HG02610 (cell line): Measurements from ENCODE around the gene CAND2.

Experiments
- ATAC-seq: cut with Tn5 transposase; IDR thresholded peaks from one replicate; pipeline ENCODE4 v1.9.1; 2021; ENCODE audit warnings: mild to moderate bottlenecking, moderate library complexity; ENCODE audit not compliant: unreplicated experiment

Gene CAND2

GRCh38 chr3:12796171-12797123 is at the start of gene CAND2:
Gene CAND2, plus strand, starts transcription at chr3:12796680. Its CDS starts 41 bp downstream, at chr3:12796721.
- no peak for ATAC-seq

- ATAC-seq, result no peak
Observed at GRCh38 chr3:12748477-12748876, 48.0 kb upstream of the CAND2 start.

GRCh38 chr3:12750223-12750622 is 46.3 kb upstream of the CAND2 start:
- peak; percentile 23 for ATAC-seq

- peak; percentile 62 for ATAC-seq
Observed at GRCh38 chr3:12750658-12751071, 45.8 kb upstream of the CAND2 start.

GRCh38 chr3:12751571-12751970 is 44.9 kb upstream of the CAND2 start:
- no peak for ATAC-seq

GRCh38 chr3:12752102-12752501 is 44.4 kb upstream of the CAND2 start:
- ATAC-seq, result no peak

- ATAC-seq, result no peak
Observed at GRCh38 chr3:12752809-12753208, 43.7 kb upstream of the CAND2 start.

- ATAC-seq, result no peak
Observed at GRCh38 chr3:12753275-12754028, 43.0 kb upstream of the CAND2 start.

- no peak for ATAC-seq
Observed at GRCh38 chr3:12754313-12754712, 42.2 kb upstream of the CAND2 start.

GRCh38 chr3:12755754-12756153 is 40.7 kb upstream of the CAND2 start:
- ATAC-seq, result no peak

GRCh38 chr3:12756175-12756574 is 40.3 kb upstream of the CAND2 start:
- no peak for ATAC-seq

- no peak for ATAC-seq
Observed at GRCh38 chr3:12756635-12757034, 39.8 kb upstream of the CAND2 start.

GRCh38 chr3:12758025-12758781 is 38.3 kb upstream of the CAND2 start:
- peak; percentile 43 for ATAC-seq

- no peak for ATAC-seq
Observed at GRCh38 chr3:12759097-12759679, 37.3 kb upstream of the CAND2 start, which contains the start of gene TMEM40. Gene TMEM40, minus strand, starts transcription at chr3:12759259. Its CDS starts 9,427 bp downstream, at chr3:12749832.

- ATAC-seq, result peak; percentile 32
Observed at GRCh38 chr3:12759693-12760565, 36.6 kb upstream of the CAND2 start.

- no peak for ATAC-seq
Observed at GRCh38 chr3:12764171-12764776, 32.2 kb upstream of the CAND2 start.

GRCh38 chr3:12766541-12766940 is 29.9 kb upstream of the CAND2 start:
- no peak for ATAC-seq

- ATAC-seq, result no peak
Observed at GRCh38 chr3:12768579-12769527, 27.6 kb upstream of the CAND2 start.
